ENCODE measurements around the gene TMEM163.

DNA sequence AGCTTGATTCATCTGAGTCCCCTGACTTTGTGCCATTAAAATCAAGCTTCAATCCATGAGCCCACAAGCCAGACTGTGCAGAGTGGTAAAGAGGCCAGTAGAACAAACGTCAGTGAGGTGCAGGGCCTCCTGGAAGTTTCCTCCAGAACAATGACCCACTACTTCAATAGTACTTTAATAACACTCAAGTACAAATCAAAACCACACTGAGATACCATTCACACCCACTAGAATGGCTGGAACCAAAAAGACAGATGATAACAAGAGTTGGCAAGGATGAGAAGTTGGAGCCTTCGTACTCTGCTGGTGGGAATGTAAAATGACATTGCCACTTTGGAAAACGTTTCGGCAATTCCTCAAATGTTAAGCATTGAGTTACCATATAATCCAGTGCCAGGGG lies 181.1 kb downstream of the TMEM163 start:
- TF ChIP-seq CREB1 (IDR thresholded peaks at IDR 0.05) (no peak), CREB1 (CRISPR knock-in tag; IDR thresholded peaks at IDR 0.05) (no peak), NR2F1 (CRISPR knock-in tag; IDR thresholded peaks at IDR 0.05) (no peak), EZH2 (conservative IDR thresholded peaks at IDR 0.05; ENCODE audit: low read depth, low read length) (no peak), CHD2 (IDR thresholded peaks at IDR 0.05; ENCODE audit: low read depth, low read length) (no peak), CBX2 (IDR thresholded peaks at IDR 0.05; ENCODE audit: low read depth, low read length) (no peak), CBX2 (CRISPR knock-in tag; IDR thresholded peaks at IDR 0.05; ENCODE audit: low read depth) (no peak)
- TF ChIP-seq, protein P1, sequence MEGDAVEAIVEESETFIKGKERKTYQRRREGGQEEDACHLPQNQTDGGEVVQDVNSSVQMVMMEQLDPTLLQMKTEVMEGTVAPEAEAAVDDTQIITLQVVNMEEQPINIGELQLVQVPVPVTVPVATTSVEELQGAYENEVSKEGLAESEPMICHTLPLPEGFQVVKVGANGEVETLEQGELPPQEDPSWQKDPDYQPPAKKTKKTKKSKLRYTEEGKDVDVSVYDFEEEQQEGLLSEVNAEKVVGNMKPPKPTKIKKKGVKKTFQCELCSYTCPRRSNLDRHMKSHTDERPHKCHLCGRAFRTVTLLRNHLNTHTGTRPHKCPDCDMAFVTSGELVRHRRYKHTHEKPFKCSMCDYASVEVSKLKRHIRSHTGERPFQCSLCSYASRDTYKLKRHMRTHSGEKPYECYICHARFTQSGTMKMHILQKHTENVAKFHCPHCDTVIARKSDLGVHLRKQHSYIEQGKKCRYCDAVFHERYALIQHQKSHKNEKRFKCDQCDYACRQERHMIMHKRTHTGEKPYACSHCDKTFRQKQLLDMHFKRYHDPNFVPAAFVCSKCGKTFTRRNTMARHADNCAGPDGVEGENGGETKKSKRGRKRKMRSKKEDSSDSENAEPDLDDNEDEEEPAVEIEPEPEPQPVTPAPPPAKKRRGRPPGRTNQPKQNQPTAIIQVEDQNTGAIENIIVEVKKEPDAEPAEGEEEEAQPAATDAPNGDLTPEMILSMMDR (CRISPR knock-in tag; IDR thresholded peaks at IDR 0.05): no peak

All from HepG2 (cell line).